ENCODE results near the gene LCN1. TPM values are rescaled to one million over a fixed set of nuclear protein-coding genes. Genes with fewer than 3 reads are reported as not detected.

LCN1 gene
- total RNA-seq, 4 donors from 2014 or later, result not detected

DNA sequence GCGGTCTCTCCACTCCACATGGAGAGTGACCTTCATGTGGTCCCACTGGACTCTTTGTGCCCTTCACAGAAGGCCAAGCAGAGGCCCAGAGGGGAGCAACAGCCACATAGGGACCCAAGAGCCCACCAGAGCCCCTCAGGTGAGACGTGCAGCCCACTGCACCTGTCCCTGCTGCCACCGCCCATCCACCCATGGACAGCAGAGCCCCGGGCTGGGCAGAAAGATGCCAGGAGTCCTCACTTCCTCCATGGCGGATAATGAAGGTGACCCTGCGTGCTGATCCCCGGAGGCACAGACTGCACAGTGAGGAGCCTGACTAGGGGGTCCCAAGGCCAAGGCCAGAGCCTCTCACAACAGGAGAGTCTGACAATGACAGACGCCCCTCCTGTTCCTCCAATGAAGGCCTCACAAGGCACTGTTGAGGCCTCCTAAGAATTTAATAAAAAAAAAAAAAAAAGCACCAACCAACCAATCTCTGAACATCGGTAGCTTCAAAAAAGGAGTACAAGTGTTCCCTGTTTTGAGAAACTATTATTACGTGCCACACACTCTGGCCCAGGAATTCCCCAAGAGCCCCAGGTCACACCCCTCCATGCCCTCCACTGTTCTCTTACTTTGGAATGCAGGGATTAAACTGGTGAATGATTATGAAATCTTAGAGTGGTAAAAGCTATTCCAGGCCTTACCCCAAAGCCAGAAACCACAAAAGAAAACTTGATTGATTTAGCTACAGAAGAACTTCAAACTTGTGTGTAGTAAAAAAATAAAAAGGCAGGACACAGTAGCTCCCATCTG is 44.5 kb upstream of the LCN1 start:
- Histone ChIP-seq H3K27me3 (no peaks in the 10 kb centered on the region), H3K36me3 (no peaks in the 10 kb centered on the region), H3K4me1 (peaks cover 3 to 17% (median 12%) of the 10 kb centered on the region in 4 donors), H3K4me3 (no peak overlapping the region), H3K9me3 (no peaks in the 10 kb centered on the region), H3K27ac (no peak overlapping the region)
- intact Hi-C loops (cut with DNase I; ENCODE audit: low total_unique reads) (no loop called here), in situ Hi-C loops (cut with MboI; ENCODE audit: low pct_ligation_motif_present in 1 of 4, low pct_unique_long_range_greater_than_20kb in 1 of 4, low sequenced_read_pairs in 3 of 4) (no loop called here)
- DNase-seq, result no peak
- TF ChIP-seq EP300 (IDR thresholded peaks at IDR 0.05; ENCODE audit: low read depth), result no peak
- TF ChIP-seq, protein P1, sequence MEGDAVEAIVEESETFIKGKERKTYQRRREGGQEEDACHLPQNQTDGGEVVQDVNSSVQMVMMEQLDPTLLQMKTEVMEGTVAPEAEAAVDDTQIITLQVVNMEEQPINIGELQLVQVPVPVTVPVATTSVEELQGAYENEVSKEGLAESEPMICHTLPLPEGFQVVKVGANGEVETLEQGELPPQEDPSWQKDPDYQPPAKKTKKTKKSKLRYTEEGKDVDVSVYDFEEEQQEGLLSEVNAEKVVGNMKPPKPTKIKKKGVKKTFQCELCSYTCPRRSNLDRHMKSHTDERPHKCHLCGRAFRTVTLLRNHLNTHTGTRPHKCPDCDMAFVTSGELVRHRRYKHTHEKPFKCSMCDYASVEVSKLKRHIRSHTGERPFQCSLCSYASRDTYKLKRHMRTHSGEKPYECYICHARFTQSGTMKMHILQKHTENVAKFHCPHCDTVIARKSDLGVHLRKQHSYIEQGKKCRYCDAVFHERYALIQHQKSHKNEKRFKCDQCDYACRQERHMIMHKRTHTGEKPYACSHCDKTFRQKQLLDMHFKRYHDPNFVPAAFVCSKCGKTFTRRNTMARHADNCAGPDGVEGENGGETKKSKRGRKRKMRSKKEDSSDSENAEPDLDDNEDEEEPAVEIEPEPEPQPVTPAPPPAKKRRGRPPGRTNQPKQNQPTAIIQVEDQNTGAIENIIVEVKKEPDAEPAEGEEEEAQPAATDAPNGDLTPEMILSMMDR (IDR thresholded peaks at IDR 0.05), result no peak
- no peak for TF ChIP-seq POLR2A (IDR thresholded peaks at IDR 0.05)
- TF ChIP-seq POLR2AphosphoS5 (IDR thresholded peaks at IDR 0.05), result no peak
- 87 to 88% methylated on average over 2 to 10 of the region's 10 CpGs for WGBS, 2 donors (ENCODE audit: low coverage in 1 of 2)

GRCh38 chr9:135478191-135478590 is 43.0 kb upstream of the LCN1 start:
- H3K36me3 ChIP-seq, result no peaks in the 10 kb centered on the region
- peaks cover 3 to 22% (median 12%) of the 10 kb centered on the region in 4 donors for H3K4me1 ChIP-seq
- peak overlapping the region in 1 of 4 donors; percentile 87 for H3K27ac ChIP-seq
- intact Hi-C loops (cut with DNase I; ENCODE audit: low total_unique reads), result no loop called here
- TF ChIP-seq, protein P1 (IDR thresholded peaks at IDR 0.05), result no peak
- TF ChIP-seq POLR2AphosphoS5 (IDR thresholded peaks at IDR 0.05), result no peak
- no peak for TF ChIP-seq EP300 (IDR thresholded peaks at IDR 0.05; ENCODE audit: low read depth)
- no peak for TF ChIP-seq POLR2A (IDR thresholded peaks at IDR 0.05)
- no peak for DNase-seq
- in situ Hi-C loops (cut with MboI; ENCODE audit: low pct_ligation_motif_present in 1 of 4, low pct_unique_long_range_greater_than_20kb in 1 of 4, low sequenced_read_pairs in 3 of 4), result no loop called here
- no peaks in the 10 kb centered on the region for H3K9me3 ChIP-seq
- H3K27me3 ChIP-seq, result no peaks in the 10 kb centered on the region
- whole genome bisulfite sequencing, 2 donors (ENCODE audit: low coverage in 1 of 2), result 78 to 83% methylated on average over 2 to 10 of the region's 10 CpGs
- H3K4me3 ChIP-seq, result no peak overlapping the region

DNA sequence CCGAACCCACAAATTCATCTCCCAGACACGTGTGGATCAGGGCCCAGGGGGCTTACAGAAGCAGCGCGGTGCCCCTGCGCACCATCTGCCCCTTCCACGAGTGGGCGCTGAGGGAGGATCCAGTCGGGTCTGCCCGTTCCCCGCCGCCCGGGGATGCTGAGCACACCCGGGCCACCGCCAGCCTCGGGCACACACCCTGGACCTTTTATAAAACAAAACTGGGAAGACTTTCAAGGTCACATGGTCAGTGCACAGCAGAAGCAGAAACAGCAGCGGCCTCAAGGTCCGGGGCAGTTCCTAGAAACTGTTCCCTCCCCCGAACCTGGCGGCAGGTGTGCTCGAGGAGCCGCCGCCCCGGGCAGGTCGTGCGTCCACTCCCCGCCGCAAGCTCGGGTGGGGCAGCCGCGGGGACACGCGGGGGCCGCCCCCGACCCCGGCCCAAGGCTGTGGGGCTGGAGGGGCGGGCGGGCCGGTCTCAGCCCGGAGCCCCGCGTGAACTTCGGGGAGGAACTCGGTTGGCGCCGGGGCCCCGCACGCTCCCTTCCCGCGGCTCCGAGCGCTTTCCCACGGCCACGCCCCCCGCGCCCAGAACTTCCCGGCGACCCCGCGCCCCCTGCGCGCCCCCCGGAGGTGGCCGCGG is 42.3 kb upstream of the LCN1 start:
- peak; percentile 75 for DNase-seq
- Histone ChIP-seq H3K27ac (peak overlapping the region; percentile 87 to 92 (median 89)), H3K9me3 (no peaks in the 10 kb centered on the region), H3K4me1 (peaks cover 3 to 22% (median 12%) of the 10 kb centered on the region in 4 donors), H3K27me3 (no peaks in the 10 kb centered on the region), H3K36me3 (peaks cover 0 to 2% (median 0%) of the 10 kb centered on the region in 4 donors), H3K4me3 (peak overlapping the region; percentile 62 to 80 (median 73))
- TF ChIP-seq, protein P1 (IDR thresholded peaks at IDR 0.05), result no peak
- TF ChIP-seq POLR2AphosphoS5 (IDR thresholded peaks at IDR 0.05) (peak; percentile 33 to 73 (median 46)), POLR2A (IDR thresholded peaks at IDR 0.05) (peak; percentile 59), EP300 (IDR thresholded peaks at IDR 0.05; ENCODE audit: low read depth) (no peak)
- intact Hi-C loops (cut with DNase I; ENCODE audit: low total_unique reads), result no loop called here
- in situ Hi-C loops (cut with MboI; ENCODE audit: low pct_ligation_motif_present in 1 of 4, low pct_unique_long_range_greater_than_20kb in 1 of 4, low sequenced_read_pairs in 3 of 4), result no loop called here
- WGBS, 2 donors (ENCODE audit: low coverage in 1 of 2), result 4% methylated on average over 20 of the region's 64 CpGs; no CpG with 5 or more reads in 1 of the 2 donors

- Histone ChIP-seq H3K27ac (peak within 1 kb of the TSS; percentile 87 to 92 (median 89)), H3K36me3 (peaks cover 0 to 8% (median 2%) of the 10 kb centered on the region in 4 donors), H3K9me3 (no peaks in the 10 kb centered on the region), H3K4me1 (peaks cover 3 to 22% (median 12%) of the 10 kb centered on the region in 4 donors), H3K27me3 (no peaks in the 10 kb centered on the region), H3K4me3 (peak within 1 kb of the TSS; percentile 62 to 86 (median 81))
- intact Hi-C loops (cut with DNase I; ENCODE audit: low total_unique reads) (loop anchor here (5.0 kb wide), 1 partner anchor 377 kb away; no protein-coding TSS in a partner anchor), in situ Hi-C loops (cut with MboI; ENCODE audit: low pct_ligation_motif_present in 1 of 4, low pct_unique_long_range_greater_than_20kb in 1 of 4, low sequenced_read_pairs in 3 of 4) (no loop called here)
- TF ChIP-seq, protein P1 (IDR thresholded peaks at IDR 0.05), result no peak
- TF ChIP-seq POLR2A (IDR thresholded peaks at IDR 0.05) (no peak), POLR2AphosphoS5 (IDR thresholded peaks at IDR 0.05) (no peak), EP300 (IDR thresholded peaks at IDR 0.05; ENCODE audit: low read depth) (no peak)
- WGBS, 2 donors (ENCODE audit: low coverage in 1 of 2), result 1% methylated on average over 15 of the region's 103 CpGs; no CpG with 5 or more reads in 1 of the 2 donors
- peak; percentile 42 for DNase-seq
Measured at GRCh38 chr9:135479469-135480052, 41.7 kb upstream of the LCN1 start, which contains the start of gene PPP1R26. TSS of gene PPP1R26 (plus strand) at chr9:135479782. CDS start at chr9:135484511, 4,729 bp downstream.

Data from transverse colon (tissue), 4 donors.